ENCODE results near the gene ST7.

ST7 gene

DNA sequence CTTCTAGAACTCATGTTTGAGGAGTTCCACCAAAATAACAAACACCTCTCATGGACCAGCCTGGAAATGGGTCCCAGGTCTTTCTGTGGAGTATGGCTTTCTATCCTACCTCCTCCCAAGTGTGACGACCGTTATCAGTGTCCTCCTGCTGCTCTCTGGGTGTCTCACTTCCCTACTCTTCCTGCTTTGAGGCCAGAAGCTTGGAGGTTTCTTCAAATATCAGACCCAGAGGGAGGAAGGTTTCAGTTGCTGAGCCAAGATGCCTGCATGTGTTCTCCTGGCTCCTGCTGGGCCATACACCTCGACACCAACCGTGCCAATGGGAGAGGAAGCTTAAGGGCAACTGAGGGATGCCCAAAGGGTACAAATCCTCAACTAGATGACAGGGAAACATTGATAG is 255.0 kb downstream of the ST7 start:
- H3K27ac Mint-ChIP-seq = no peak overlapping the region
- H3K27me3 Mint-ChIP-seq = no peaks in the 10 kb centered on the region
- H3K9me3 Mint-ChIP-seq = no peaks in the 10 kb centered on the region
- H3K4me1 Mint-ChIP-seq (ENCODE audit: low read depth) = no peaks in the 10 kb centered on the region
- H3K36me3 Mint-ChIP-seq (ENCODE audit: low read depth) = peaks cover 6% of the 10 kb centered on the region
- no peak overlapping the region for H3K4me3 Mint-ChIP-seq
- no peak for DNase-seq

DNA sequence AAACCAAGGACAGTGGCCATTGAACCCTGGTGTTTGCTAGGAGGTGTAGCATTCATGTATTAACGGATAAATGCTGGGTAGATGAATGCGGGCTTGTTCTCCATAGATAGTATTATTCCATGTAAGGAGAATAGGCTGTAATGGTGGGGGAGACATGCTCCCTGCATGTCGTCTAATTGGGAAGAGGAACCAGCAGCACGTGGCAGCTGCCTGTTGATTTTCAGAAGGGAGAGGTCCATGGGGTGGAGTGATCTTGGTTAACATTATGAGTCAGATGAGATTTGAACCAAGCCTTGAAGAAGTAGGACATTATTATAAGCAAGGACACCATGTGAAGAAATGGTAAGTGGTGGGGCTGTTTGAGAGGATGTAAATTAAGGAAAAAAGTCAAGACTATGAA is 257.1 kb downstream of the ST7 start:
- Mint-ChIP-seq H3K27ac (no peak overlapping the region), H3K9me3 (no peaks in the 10 kb centered on the region), H3K4me1 (ENCODE audit: low read depth) (no peaks in the 10 kb centered on the region), H3K36me3 (ENCODE audit: low read depth) (peaks cover 6% of the 10 kb centered on the region), H3K4me3 (no peak overlapping the region), H3K27me3 (no peaks in the 10 kb centered on the region)
- no peak for DNase-seq

DNA sequence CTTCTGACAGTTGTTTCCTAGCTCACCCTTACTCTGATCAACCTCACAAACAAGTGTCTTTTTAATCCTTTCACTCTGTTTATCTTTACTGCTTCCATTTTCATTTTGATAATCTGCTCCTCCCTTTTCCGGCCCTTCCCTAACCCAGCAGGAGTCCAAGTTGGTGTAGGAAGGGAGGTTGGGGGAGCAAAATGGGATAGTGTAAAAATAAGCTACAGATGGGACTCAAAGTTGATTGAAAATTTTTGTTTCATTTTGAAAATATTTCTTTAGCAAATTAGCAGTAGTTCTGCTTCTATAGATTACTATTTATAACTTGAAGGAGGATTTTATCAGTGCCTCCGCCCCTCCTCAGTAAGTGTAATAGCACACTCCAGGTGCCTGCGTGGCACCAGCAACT is 257.6 kb downstream of the ST7 start:
- DNase-seq = no peak
- Mint-ChIP-seq H3K4me1 (ENCODE audit: low read depth) (no peaks in the 10 kb centered on the region), H3K27me3 (no peaks in the 10 kb centered on the region), H3K27ac (no peak overlapping the region), H3K4me3 (no peak overlapping the region), H3K36me3 (ENCODE audit: low read depth) (peaks cover 6% of the 10 kb centered on the region), H3K9me3 (no peaks in the 10 kb centered on the region)

GRCh38 chr7:117211614-117212013 is 258.3 kb downstream of the ST7 start:
- H3K27me3 Mint-ChIP-seq = no peaks in the 10 kb centered on the region
- no peak for DNase-seq

GRCh38 chr7:117212969-117213877 is 259.9 kb downstream of the ST7 start:
- Mint-ChIP-seq H3K36me3 (ENCODE audit: low read depth) (peaks cover 6% of the 10 kb centered on the region), H3K27me3 (no peaks in the 10 kb centered on the region), H3K4me3 (no peak overlapping the region), H3K4me1 (ENCODE audit: low read depth) (no peaks in the 10 kb centered on the region), H3K9me3 (no peaks in the 10 kb centered on the region), H3K27ac (no peak overlapping the region)
- peak; percentile 46 for DNase-seq

More at GRCh38 chr7:117211614-117212013, 258.3 kb downstream of the ST7 start:
- no peak overlapping the region for H3K27ac Mint-ChIP-seq
- H3K9me3 Mint-ChIP-seq = no peaks in the 10 kb centered on the region
- no peak overlapping the region for H3K4me3 Mint-ChIP-seq
- no peaks in the 10 kb centered on the region for H3K4me1 Mint-ChIP-seq (ENCODE audit: low read depth)
- peaks cover 6% of the 10 kb centered on the region for H3K36me3 Mint-ChIP-seq (ENCODE audit: low read depth)

DNA sequence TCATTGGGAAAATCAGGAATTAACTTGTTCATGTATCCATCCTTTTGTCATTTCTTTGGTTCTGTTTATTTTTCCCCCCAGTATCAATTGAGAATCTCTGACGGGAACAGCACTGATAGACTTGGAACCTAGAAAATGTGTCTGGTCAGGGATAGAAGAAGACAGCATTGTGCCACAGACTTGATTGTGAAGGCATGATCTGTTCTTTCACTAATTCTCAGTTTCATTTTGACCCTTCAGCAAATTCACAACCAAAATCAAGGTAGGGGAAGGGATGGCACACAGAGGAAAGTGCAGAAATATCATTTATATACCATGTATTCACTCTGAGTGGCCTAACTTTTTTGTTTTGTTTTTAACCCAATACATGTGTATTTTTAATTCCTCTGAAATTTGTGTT is 262.7 kb downstream of the ST7 start:
- Mint-ChIP-seq H3K27me3 (no peaks in the 10 kb centered on the region), H3K36me3 (ENCODE audit: low read depth) (no peaks in the 10 kb centered on the region), H3K4me1 (ENCODE audit: low read depth) (no peaks in the 10 kb centered on the region), H3K27ac (no peak overlapping the region), H3K4me3 (no peak overlapping the region), H3K9me3 (no peaks in the 10 kb centered on the region)
- DNase-seq = no peak

- Mint-ChIP-seq H3K4me1 (ENCODE audit: low read depth) (no peaks in the 10 kb centered on the region), H3K27ac (no peak overlapping the region), H3K36me3 (ENCODE audit: low read depth) (no peaks in the 10 kb centered on the region), H3K9me3 (no peaks in the 10 kb centered on the region), H3K27me3 (no peaks in the 10 kb centered on the region), H3K4me3 (no peak overlapping the region)
- no peak for DNase-seq
Observed at GRCh38 chr7:117216436-117217069, 263.3 kb downstream of the ST7 start.

DNA sequence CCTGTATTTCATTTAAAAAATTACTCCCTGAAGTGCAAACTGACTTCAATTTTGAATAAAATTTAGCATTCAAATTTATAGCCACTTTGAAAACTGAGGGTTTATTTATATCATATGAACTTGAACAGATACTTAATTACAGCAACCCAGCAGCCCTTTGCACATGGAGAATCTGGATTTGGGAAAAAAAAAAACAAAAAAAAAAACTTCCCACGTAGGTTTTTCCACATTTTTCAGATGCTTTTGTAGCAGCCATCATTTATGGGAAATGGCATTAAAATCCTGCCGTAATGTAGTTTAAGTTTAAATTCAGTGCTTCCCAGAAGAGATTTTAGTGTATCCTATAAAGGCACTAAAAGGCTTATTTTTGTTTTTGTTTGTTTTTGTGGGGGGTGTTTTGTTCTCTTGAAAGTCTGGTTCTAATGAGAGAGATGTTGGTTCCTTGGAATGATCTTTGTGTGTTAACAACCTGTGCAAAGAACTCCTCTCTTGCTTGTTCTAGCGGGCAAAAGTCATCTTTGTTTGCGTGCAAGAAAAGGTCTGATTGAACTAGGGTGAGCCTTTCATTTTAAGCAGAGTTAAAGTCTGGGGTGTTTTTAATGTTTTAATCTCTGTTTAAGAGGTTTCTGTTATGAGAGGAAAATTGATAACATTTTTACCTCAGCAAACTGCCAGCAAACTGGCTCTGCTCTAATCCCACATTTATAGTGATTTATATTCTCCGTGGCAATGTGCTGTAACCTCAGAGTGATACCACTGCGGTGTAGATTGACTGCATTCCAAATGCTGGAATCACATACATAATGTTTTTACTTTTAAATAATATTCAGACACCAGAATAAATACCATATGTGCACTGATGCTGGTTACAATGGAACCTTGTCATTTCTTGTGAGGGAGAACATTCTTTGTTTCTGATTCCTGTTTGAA is 264.1 kb downstream of the ST7 start:
- H3K27me3 Mint-ChIP-seq = no peaks in the 10 kb centered on the region
- H3K4me1 Mint-ChIP-seq (ENCODE audit: low read depth) = no peaks in the 10 kb centered on the region
- no peak overlapping the region for H3K4me3 Mint-ChIP-seq
- no peak for DNase-seq
- no peaks in the 10 kb centered on the region for H3K9me3 Mint-ChIP-seq
- no peak overlapping the region for H3K27ac Mint-ChIP-seq
- no peaks in the 10 kb centered on the region for H3K36me3 Mint-ChIP-seq (ENCODE audit: low read depth)

- no peak overlapping the region for H3K4me3 Mint-ChIP-seq
- peaks cover 4% of the 10 kb centered on the region for H3K36me3 Mint-ChIP-seq (ENCODE audit: low read depth)
- DNase-seq = no peak
- no peaks in the 10 kb centered on the region for H3K9me3 Mint-ChIP-seq
- no peaks in the 10 kb centered on the region for H3K27me3 Mint-ChIP-seq
- no peaks in the 10 kb centered on the region for H3K4me1 Mint-ChIP-seq (ENCODE audit: low read depth)
- H3K27ac Mint-ChIP-seq = no peak overlapping the region
Observed at GRCh38 chr7:117218700-117219099, 265.4 kb downstream of the ST7 start.

DNA sequence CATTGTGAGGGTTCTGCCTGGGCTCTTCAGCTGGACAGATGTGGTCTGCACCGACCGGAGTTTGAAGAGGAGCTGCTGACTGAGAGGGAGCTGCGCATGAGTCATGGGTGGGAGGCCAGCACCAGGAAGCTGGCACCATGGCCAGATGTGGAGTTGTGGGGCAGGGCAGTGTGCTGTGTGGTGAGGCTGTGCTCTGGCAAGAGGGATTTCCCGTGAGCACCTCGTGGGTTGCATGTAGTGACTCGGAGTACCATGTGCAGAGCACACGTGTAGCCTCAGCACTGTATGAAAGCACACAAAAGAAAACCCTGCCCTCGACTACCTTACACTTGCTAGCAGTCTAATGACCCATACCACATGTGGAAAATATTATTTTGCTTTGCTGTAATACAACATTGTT is 266.2 kb downstream of the ST7 start:
- Mint-ChIP-seq H3K4me1 (ENCODE audit: low read depth) (no peaks in the 10 kb centered on the region), H3K36me3 (ENCODE audit: low read depth) (peaks cover 4% of the 10 kb centered on the region), H3K27me3 (no peaks in the 10 kb centered on the region), H3K9me3 (no peaks in the 10 kb centered on the region), H3K27ac (no peak overlapping the region), H3K4me3 (no peak overlapping the region)
- DNase-seq = no peak

DNA sequence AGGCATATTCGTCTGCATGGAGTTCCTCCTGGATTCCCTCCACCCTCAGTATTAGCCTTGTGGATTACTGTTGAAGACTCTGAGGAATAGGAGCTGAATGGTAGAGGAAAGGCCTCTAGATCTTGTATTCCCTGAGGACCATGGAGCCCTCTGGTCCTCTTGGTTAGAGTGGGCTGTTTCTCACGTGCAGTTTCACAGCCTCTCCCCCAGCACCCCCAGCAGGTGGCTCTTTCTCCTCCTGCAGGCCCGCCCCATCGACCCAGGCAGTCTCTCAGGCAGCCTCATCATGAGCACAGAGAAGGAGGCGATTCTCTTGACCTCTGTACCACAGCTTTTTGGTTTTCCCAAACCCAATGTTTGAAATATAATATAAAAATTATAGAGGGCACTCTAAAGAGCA is 267.5 kb downstream of the ST7 start:
- Mint-ChIP-seq H3K9me3 (no peaks in the 10 kb centered on the region), H3K27me3 (no peaks in the 10 kb centered on the region), H3K4me1 (ENCODE audit: low read depth) (no peaks in the 10 kb centered on the region), H3K4me3 (no peak overlapping the region), H3K27ac (no peak overlapping the region), H3K36me3 (ENCODE audit: low read depth) (peaks cover 4% of the 10 kb centered on the region)
- DNase-seq = no peak

- Mint-ChIP-seq H3K9me3 (no peaks in the 10 kb centered on the region), H3K4me1 (ENCODE audit: low read depth) (no peaks in the 10 kb centered on the region), H3K27me3 (no peaks in the 10 kb centered on the region), H3K36me3 (ENCODE audit: low read depth) (peaks cover 4% of the 10 kb centered on the region), H3K4me3 (no peak overlapping the region), H3K27ac (no peak overlapping the region)
- no peak for DNase-seq
Observed at GRCh38 chr7:117225536-117225935, 272.2 kb downstream of the ST7 start.

GRCh38 chr7:117227091-117227490 is 273.8 kb downstream of the ST7 start:
- H3K27ac Mint-ChIP-seq = no peak overlapping the region
- DNase-seq = no peak
- no peaks in the 10 kb centered on the region for H3K27me3 Mint-ChIP-seq
- H3K36me3 Mint-ChIP-seq (ENCODE audit: low read depth) = peaks cover 4% of the 10 kb centered on the region
- peaks cover under 1% of the 10 kb centered on the region for H3K9me3 Mint-ChIP-seq
- no peaks in the 10 kb centered on the region for H3K4me1 Mint-ChIP-seq (ENCODE audit: low read depth)
- H3K4me3 Mint-ChIP-seq = no peak overlapping the region

DNA sequence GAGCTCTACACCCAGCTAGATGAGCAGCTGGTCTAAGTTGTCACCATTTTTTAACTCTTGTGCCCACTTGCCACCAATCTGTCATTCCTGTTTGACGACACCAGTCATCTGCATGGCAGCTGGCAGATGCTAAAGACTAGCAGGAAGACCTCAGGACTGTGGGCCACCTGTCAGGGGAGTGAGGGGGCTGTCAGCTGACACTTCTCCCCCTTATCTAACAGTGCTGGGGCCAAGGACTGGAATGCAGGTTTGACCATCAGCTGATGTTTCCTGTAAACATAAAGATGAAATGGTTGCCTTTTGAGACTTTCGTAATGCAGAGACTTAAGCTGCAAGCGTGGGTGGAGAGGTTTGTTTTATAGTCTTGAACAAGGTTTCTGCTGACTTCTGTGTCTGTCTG is 276.0 kb downstream of the ST7 start:
- no peak overlapping the region for H3K27ac Mint-ChIP-seq
- H3K9me3 Mint-ChIP-seq = peaks cover 2% of the 10 kb centered on the region
- H3K27me3 Mint-ChIP-seq = no peaks in the 10 kb centered on the region
- DNase-seq = no peak
- no peaks in the 10 kb centered on the region for H3K4me1 Mint-ChIP-seq (ENCODE audit: low read depth)
- no peaks in the 10 kb centered on the region for H3K36me3 Mint-ChIP-seq (ENCODE audit: low read depth)
- H3K4me3 Mint-ChIP-seq = no peak overlapping the region

All from activated T-cell treated with anti-CD3 and anti-CD28 coated beads, Interleukin-2, amount 50 U/mL, for 24 hours (primary cell).